DND-41 (cell line): Measurements from ENCODE around the gene GRID1.

Experiments
- EZH2 ChIP-seq: IDR thresholded peaks from 3 replicates; pipeline ENCODE4 v1.6.1; 2012; ENCODE audit warnings: borderline replicate concordance, low read depth, mild to moderate bottlenecking, moderate library complexity, low read length, inconsistent platforms; ENCODE audit not compliant: severe bottlenecking
- TF ChIP-seq, protein P1 (sequence below): IDR thresholded peaks from 2 replicates; pipeline ENCODE4 v1.5.1; 2012; ENCODE audit warnings: borderline replicate concordance, low read length, moderate library complexity, mild to moderate bottlenecking; ENCODE audit not compliant: poor library complexity, severe bottlenecking; ENCODE audit errors: extremely low read depth

DNA sequence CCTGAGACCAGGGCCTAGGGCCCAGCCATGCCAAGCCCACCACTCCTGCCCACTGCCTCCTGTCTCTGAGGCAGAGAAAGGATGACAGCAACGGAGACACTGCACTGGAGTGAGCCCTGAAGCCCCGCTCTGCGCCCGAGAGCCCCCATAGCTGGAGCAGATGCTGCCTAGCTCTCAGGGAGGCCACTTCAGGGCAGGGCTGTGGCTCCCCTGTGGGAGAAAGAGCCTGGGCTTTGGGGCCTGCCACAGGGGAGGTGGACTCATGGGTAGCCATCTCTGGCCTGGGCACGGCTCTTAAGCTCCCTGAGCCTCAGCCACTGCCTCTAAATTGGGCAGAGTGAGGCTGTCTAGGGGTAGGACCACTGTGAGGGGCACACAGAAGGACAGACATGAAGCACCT, 214.2 kb downstream of the GRID1 start:
- TF ChIP-seq, protein P1, sequence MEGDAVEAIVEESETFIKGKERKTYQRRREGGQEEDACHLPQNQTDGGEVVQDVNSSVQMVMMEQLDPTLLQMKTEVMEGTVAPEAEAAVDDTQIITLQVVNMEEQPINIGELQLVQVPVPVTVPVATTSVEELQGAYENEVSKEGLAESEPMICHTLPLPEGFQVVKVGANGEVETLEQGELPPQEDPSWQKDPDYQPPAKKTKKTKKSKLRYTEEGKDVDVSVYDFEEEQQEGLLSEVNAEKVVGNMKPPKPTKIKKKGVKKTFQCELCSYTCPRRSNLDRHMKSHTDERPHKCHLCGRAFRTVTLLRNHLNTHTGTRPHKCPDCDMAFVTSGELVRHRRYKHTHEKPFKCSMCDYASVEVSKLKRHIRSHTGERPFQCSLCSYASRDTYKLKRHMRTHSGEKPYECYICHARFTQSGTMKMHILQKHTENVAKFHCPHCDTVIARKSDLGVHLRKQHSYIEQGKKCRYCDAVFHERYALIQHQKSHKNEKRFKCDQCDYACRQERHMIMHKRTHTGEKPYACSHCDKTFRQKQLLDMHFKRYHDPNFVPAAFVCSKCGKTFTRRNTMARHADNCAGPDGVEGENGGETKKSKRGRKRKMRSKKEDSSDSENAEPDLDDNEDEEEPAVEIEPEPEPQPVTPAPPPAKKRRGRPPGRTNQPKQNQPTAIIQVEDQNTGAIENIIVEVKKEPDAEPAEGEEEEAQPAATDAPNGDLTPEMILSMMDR: no peak
- no peak for TF ChIP-seq EZH2
